Endothelial cell of umbilical vein (primary cell): ENCODE measurements around the gene KIF9. TPM values are rescaled to one million over a fixed set of nuclear protein-coding genes. Genes with fewer than 3 reads are reported as not detected.

Source experiments
- BruUV-seq: library from RNA; stranded (reverse); fragments of 400-500 nt; replicated peaks from 2 replicates; lab custom pipeline; 2021; lab: Mats Ljungman, UMichigan
- CTCF ChIA-PET: fragments of 300-600, 350-600 bp; sonication (Branson Sonifier 250); formaldehyde crosslinking; loops from one replicate; lab custom pipeline; 2021; ENCODE audit warnings: antibody characterized with exemption, inconsistent platforms; lab: Charles Lee
- POLR2A ChIA-PET: fragments of 300-600, 350-600 bp; sonication (Branson Sonifier 250); formaldehyde crosslinking; loops from one replicate; lab custom pipeline; 2021; ENCODE audit warnings: antibody characterized with exemption, inconsistent platforms; lab: Charles Lee
- DNase-seq: peaks from one replicate; pipeline ENCODE4 v3.0.0-alpha.2; 2011; ENCODE audit warnings: low read depth, low spot score
- FAIRE-seq: peaks from 2 replicates; lab custom pipeline; 2011; peaks lifted over from hg19 to GRCh38; lab: Jason Lieb, UNC
- H2AFZ ChIP-seq: 2 replicates; pipeline ENCODE4 v1.6.0; 2012; ENCODE audit warnings: low read depth, low read length, control low read depth, inconsistent platforms
- H3K27ac ChIP-seq: 2 replicates; pipeline ENCODE4 v1.5.1; 2011; ENCODE audit warnings: low read depth, mild to moderate bottlenecking, control low read depth, low read length, moderate library complexity; ENCODE audit not compliant: insufficient read depth
- H3K27me3 ChIP-seq, 2 experiments: 2 replicates each; pipeline versions ENCODE4 v1.6.0 to v1.6.1; 2011; ENCODE audit warnings: low read length in 2 of 2, mixed read lengths in 1 of 2; ENCODE audit not compliant: control insufficient read depth in 2 of 2, insufficient read depth in 2 of 2
- H3K36me3 ChIP-seq, 2 experiments: 2 replicates in 1 of 2; 3 replicates in 1 of 2; pipeline ENCODE4 v1.5.1; 2011; ENCODE audit warnings: low read length in 2 of 2, mild to moderate bottlenecking in 1 of 2, moderate library complexity in 1 of 2; ENCODE audit not compliant: control insufficient read depth in 2 of 2, insufficient read depth in 2 of 2; ENCODE audit errors: extremely low read depth in 1 of 2
- H3K4me1 ChIP-seq: 3 replicates; pipeline ENCODE4 v1.5.1; 2011; ENCODE audit warnings: mild to moderate bottlenecking, low read length; ENCODE audit not compliant: control insufficient read depth, insufficient read depth; ENCODE audit errors: extremely low read depth
- H3K4me2 ChIP-seq: 2 replicates; pipeline ENCODE4 v1.6.1; 2011; ENCODE audit warnings: low read length, control low read depth, mixed read lengths; ENCODE audit not compliant: insufficient read depth
- H3K4me3 ChIP-seq, 3 experiments: fragments of 200-600 bp in 1 of 3; sonication (generic), shearing (Covaris generic) in 1 of 3; replicated peaks in 1 of 3; 2 replicates each; pipeline ENCODE4 v1.5.1; 2011 to 2016; ENCODE audit warnings: control low read depth in 3 of 3, low read length in 3 of 3, mild to moderate bottlenecking in 2 of 3, inconsistent platforms in 1 of 3, low read depth in 1 of 3, moderate library complexity in 1 of 3; ENCODE audit not compliant: insufficient read depth in 1 of 3
- H3K79me2 ChIP-seq: 2 replicates; pipeline ENCODE4 v1.6.0; 2012; ENCODE audit warnings: low read length, inconsistent platforms; ENCODE audit not compliant: control insufficient read depth, insufficient read depth
- H3K9ac ChIP-seq: replicated peaks from 2 replicates; pipeline ENCODE3; 2011; ENCODE audit warnings: low read length, control low read depth; ENCODE audit not compliant: insufficient read depth; ENCODE audit errors: extremely low read depth
- H3K9me1 ChIP-seq: replicated peaks from 3 replicates; pipeline ENCODE4 v1.6.0; 2011; ENCODE audit warnings: mild to moderate bottlenecking, low read length; ENCODE audit not compliant: control insufficient read depth, insufficient read depth; ENCODE audit errors: extremely low read depth
- H3K9me3 ChIP-seq: replicated peaks from 2 replicates; pipeline ENCODE4 v1.5.1; 2012; ENCODE audit warnings: low read length, inconsistent platforms; ENCODE audit not compliant: control insufficient read depth, insufficient read depth
- H4K20me1 ChIP-seq: replicated peaks from 2 replicates; pipeline ENCODE3; 2011; ENCODE audit warnings: mild to moderate bottlenecking, low read length; ENCODE audit not compliant: control insufficient read depth, insufficient read depth; ENCODE audit errors: extremely low read depth
- CTCF ChIP-seq, 2 donors: IDR thresholded peaks; 1 replicate in 1 of 2; 2 replicates in 1 of 2; pipeline ENCODE4 v1.5.1; 2011; ENCODE audit warnings: low read length in 2 of 2, mild to moderate bottlenecking in 2 of 2, moderate library complexity in 2 of 2, control low read depth in 1 of 2, inconsistent platforms in 1 of 2, low read depth in 1 of 2; ENCODE audit not compliant: insufficient read depth in 1 of 2; ENCODE audit errors: extremely low read depth in 1 of 2
- EZH2 ChIP-seq: IDR thresholded peaks from 2 replicates; pipeline ENCODE4 v1.6.1; 2012; ENCODE audit warnings: borderline replicate concordance, low read depth, mild to moderate bottlenecking, moderate library complexity, low read length, inconsistent platforms; ENCODE audit not compliant: severe bottlenecking
- FOS ChIP-seq: IDR thresholded peaks from 2 replicates; pipeline ENCODE4 v1.6.1; 2011; ENCODE audit warnings: mild to moderate bottlenecking, low read length, moderate library complexity, borderline replicate concordance; ENCODE audit not compliant: insufficient read depth
- GATA2 ChIP-seq: IDR thresholded peaks from 2 replicates; pipeline ENCODE4 v1.7.0; 2011; ENCODE audit warnings: low read depth, mild to moderate bottlenecking, moderate library complexity, mixed read lengths, low read length; ENCODE audit not compliant: insufficient read length, insufficient read depth
- JUN ChIP-seq: IDR thresholded peaks from 2 replicates; pipeline ENCODE4 v1.6.1; 2011; ENCODE audit warnings: borderline replicate concordance, low read depth; ENCODE audit not compliant: insufficient read length, insufficient read depth
- MAX ChIP-seq: IDR thresholded peaks from 2 replicates; pipeline ENCODE4 v1.6.1; 2011; ENCODE audit not compliant: insufficient read depth, insufficient read length
- MYC ChIP-seq: IDR thresholded peaks from one replicate; pipeline ENCODE4 v1.6.1; 2011; ENCODE audit warnings: mild to moderate bottlenecking, low read depth, low read length
- POLR2A ChIP-seq: IDR thresholded peaks from 2 replicates; pipeline ENCODE4 v1.6.1; 2012; ENCODE audit warnings: low read depth, mild to moderate bottlenecking, control low read depth, low read length
- POLR2AphosphoS5 ChIP-seq: IDR thresholded peaks from 2 replicates; pipeline ENCODE4 v1.6.1; 2012; ENCODE audit warnings: low read depth, mild to moderate bottlenecking, control low read depth, low read length, moderate library complexity; ENCODE audit not compliant: insufficient read depth
- dilution Hi-C: fragments of 300-500 bp; cut with MboI; formaldehyde crosslinking; loops from one replicate; pipeline ENCODE4 v1.15.0; 2019; ENCODE audit warnings: low sequenced_read_pairs; ENCODE audit not compliant: extremely low pct_ligation_motif_present
- intact Hi-C: fragments of 100-400 bp; cut with micrococcal nuclease; formaldehyde crosslinking; loops from one replicate; pipeline ENCODE4 v1.10.0; 2022
- polyA plus RNA-seq, 4 experiments: library from polyadenylated mRNA; depleted of rRNA in 3 of 4; stranded (reverse) in 3 of 4; unstranded in 1 of 4; fragments of >200 nt; gene quantifications; 2 replicates each; pipeline versions ENCODE4 v1.2.1 to v1.2.3, GENCODE V29; 2011 to 2012; ENCODE audit warnings: missing spikeins in 1 of 4
- total RNA-seq: library from RNA; stranded (reverse); gene quantifications from 2 replicates; pipeline ENCODE4 v1.2.3, GENCODE V29; 2021

Gene KIF9
- total and polyA plus RNA-seq, 2 donors (not counting 3 experiments of a cell fraction or from before 2014, with no cell fraction given) = 20.5 to 22.4 TPM

DNA sequence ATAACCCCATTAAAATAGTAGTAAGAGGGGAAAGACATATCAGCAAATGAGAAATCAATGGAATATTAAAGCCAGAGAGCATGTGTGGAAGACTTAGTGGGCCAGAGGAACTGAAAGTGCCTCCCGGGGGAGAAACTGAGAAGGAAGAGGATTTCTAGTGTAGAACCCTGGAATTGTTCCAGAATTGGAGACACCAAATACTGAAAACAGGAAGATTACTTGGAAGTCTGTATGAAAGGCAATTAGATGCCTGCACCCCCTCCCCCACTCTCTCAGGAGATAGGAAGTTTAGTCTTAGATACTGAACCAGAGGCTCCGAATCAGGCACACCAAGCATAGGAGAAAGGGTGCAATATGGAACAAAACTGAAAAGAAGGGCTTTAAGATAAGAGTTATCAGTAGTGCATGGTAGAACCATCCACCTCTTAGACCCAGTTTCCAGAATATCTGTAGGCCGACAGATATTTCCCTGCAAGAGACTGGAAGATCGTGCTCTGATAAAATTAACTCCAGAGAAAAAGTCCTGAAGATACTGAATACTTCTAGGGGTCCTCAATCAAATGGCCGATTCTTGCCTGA is 32.6 kb upstream of the KIF9 start:
- Histone ChIP-seq H3K4me3 (peak overlapping the region in 1 of 3 experiments; percentile 8), H3K4me1 (peaks cover 11% of the 10 kb centered on the region), H3K9ac (peak overlapping the region; percentile 1), H3K79me2 (peaks cover 8% of the 10 kb centered on the region), H3K27me3 (no peaks in the 10 kb centered on the region), H3K4me2 (peak overlapping the region; percentile 82), H2AFZ (peak overlapping the region; percentile 57), H3K9me1 (no peaks in the 10 kb centered on the region), H3K9me3 (no peaks in the 10 kb centered on the region), H3K36me3 (peaks cover 2 to 3% of the 10 kb centered on the region in 2 experiments), H3K27ac (no peak overlapping the region), H4K20me1 (no peaks in the 10 kb centered on the region)
- TF ChIP-seq MYC = no peak
- no peak for TF ChIP-seq FOS
- TF ChIP-seq EZH2 = no peak
- no peak for TF ChIP-seq MAX
- no peak for TF ChIP-seq POLR2AphosphoS5
- no peak for TF ChIP-seq POLR2A
- TF ChIP-seq JUN = no peak
- TF ChIP-seq GATA2 = no peak
- no peak for TF ChIP-seq CTCF (IDR thresholded peaks at IDR 0.05; ENCODE audit: extremely low read depth in 1 of 2, insufficient read depth in 1 of 2, low read depth in 1 of 2, low read length in 2 of 2)
- CTCF ChIA-PET = interaction anchor here (0.9 to 2.2 kb wide), 10 partner anchors 9 to 287 kb away, joined by 3 to 18 read pairs (median 6); partner anchors contain the start of gene SETD2
- dilution Hi-C loops = no loop called here
- FAIRE-seq = peak; percentile 47
- DNase-seq = peak; percentile 79
- BruUV-seq = no TSS peak
- intact Hi-C loops = no loop called here
- POLR2A ChIA-PET = no interaction called here
